Ammon's horn (tissue), 1 donor: ENCODE data around the gene TTN.

Source experiments
- DNase-seq: peaks from one replicate; pipeline ENCODE4 v3.0.0-alpha.2; 2016; ENCODE audit warnings: low spot score

The TTN gene

DNA sequence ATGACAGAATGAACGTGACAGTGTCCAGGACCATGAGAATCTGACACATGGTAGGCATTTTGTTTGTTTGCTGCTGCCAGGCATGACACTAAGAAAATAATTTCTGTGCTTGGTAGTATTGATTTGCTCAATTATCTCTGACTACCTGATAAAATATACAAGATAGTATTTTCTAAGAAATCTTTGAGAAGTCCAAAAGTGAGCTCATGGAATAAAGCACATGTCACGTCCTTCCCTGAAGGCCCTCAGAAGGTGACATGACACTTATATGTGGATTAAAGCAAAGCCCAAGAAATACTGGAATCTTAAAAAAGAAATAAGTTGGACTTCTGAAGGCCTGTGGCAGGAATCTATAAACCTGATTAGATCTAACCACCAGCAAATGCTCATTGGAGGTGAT lies 3.8 kb upstream of the TTN start:
- no peak for DNase-seq

- DNase-seq: no peak
These were observed 3.2 kb upstream of the TTN start for GRCh38 chr2:178810422-178810821.

- DNase-seq: no peak
These were observed 680 bp downstream of the TTN start for GRCh38 chr2:178806543-178806942.

DNA sequence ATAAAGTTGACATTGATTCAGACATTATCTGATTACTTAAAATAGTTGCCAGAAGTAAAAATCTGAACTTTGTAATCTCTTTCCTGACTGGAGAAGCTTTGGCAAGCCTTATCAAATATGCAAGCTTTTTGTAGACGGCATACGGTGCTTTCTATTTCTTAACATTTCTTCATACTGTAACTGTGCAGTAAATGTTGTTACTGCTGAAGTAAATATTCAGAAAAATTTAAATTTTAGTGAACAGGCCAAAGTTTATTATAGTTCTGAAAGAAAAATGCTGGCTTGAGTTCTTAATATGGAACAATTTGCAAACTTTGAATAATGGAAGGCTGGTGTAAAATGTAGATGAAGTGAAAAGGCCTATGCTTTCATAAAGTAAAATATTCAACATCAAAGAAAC lies 1.8 kb downstream of the TTN start:
- DNase-seq: no peak

DNA sequence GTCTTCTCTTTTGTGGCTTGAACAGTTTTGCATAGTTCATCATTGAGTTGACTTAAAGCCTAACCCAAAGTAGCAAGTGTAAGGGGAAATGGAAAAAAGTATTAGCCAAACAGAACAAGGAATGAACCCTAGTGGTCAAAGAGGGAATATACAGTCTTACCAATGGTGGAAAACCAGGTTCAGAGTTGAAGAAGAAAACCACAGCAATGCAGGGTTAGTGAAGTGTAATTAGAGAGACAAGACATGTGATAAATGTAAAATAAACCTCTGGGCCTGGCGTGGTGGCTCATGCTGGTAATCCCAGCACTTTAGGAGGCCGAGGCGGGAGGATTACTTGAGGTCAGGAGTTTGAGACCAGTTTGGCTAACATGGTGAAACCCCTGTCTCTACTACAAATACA lies 2.4 kb downstream of the TTN start:
- no peak for DNase-seq

GRCh38 chr2:178800510-178800909 lies 6.7 kb downstream of the TTN start:
- DNase-seq: no peak

DNA sequence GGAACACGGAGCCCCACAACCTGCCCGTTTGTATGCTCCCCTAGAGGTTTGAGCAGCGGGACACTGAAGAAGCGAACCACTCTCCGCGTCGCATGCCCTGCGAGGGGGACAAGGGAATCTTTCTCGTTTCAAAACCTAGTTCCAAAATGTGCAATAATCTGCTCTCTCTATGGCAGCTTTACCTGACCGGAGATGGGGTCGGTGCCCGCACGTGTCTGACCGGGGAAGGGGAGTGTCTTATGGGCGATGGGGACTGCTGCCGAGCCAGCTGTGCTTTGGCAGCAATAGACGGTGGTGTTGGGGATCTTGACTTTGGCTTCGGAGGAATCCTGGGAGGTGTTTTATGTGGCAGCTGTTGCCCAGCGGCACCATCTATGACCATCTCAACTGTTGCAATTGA lies 7.9 kb downstream of the TTN start:
- no peak for DNase-seq

DNA sequence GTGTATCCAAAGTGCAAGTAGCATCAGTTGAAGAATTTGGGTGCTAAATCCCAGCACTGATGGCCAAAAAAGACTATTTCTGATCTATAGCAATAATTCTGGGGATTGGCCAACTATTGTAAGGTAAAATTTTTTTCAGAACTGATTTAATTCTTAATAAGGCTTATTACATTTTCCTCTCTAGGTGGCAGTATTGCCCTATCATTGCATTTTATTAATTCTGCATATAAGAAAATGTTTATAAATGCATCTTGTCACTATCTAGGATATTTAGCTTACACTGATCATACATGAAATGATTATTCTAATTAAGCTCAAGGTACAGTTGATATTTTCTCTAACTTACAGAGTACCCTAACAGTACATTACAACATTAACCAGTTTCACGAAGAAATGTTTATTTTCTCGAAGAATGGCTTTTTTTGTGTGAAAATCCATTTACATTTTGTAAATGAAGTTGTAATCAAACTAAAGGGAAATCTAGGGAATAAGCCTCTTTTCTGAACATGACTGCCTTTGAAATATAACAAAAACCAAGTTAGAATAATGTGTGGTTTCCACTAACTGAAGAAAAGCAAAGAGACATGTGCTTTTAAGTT lies 11.0 kb downstream of the TTN start:
- DNase-seq: peak; percentile 27

DNA sequence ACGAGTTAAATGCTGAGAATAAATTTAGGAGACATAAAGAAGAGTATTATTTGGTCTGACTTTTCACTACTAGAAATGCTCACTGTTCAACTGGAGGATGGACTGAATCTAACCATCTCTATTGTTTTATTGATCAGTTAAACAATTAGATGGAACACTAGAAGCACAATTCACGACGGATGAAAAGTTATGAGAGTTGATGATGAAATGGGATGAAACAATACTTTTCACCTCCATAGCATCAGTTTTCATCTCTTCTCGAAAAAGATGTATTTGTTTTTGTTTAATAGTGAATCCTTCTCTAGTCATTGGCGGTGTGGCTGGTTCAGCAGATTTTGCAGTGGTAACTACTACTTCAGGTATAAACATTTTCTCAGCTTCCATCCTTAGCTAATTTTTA lies 19.3 kb downstream of the TTN start:
- DNase-seq: no peak

GRCh38 chr2:178787155-178787554 lies 20.1 kb downstream of the TTN start:
- no peak for DNase-seq

GRCh38 chr2:178783889-178784288 lies 23.3 kb downstream of the TTN start:
- no peak for DNase-seq

DNA sequence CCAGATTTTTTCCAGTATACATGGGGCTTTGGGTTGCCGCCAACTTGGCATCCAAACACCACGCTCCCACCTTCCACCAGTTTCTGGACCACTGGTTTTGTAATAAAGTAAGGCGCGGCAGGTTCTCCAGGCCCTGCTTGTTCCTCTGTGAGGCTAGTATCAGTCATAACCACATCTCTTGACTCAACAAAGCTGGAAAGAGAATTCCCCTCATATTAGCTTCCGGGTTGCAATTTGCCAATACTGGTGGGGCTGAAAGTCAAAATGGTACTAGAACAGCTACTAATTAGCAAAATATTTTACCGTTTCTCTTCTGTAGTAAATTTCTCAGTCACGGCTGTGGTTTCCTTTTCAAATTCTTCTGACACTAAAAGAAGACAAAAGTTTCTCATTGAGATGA lies 25.0 kb downstream of the TTN start:
- DNase-seq: no peak

DNA sequence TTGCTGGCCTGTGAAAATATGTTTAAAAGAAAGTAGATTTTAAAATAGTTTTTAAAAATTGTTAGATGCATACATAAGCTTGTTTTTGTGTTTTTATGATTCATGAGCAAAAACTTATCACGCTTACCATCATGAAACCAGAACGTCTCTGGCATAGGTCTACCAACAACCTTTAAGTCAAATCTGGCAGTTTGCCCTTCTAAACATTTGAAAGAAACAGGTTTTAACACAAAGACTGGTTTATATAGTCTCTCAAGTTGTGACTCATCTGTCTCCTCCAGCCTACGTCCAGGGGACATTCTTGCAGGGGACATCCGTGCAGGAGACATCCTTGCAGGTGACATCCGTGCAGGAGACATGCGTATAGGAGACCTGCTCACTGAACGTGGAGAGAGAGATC lies 29.6 kb downstream of the TTN start:
- no peak for DNase-seq

DNA sequence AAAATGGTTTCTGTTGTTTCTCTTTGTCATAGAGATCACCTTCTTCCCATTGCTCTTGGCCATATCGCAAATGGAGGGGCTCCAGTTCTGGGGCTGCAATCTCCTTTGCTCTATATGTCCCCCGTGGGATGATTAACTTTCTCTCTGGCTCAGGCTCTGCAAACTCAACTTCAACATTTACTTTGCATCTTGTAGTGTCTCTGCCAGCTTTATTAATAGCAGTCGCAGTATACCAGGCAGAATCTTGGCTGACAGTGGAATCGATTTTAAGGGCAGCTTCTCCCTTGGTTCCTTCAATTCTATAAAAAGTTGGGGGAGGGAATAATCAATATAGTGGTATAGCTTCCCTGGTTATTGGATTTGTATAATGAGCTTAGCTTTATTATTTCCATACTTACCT lies 30.5 kb downstream of the TTN start:
- no peak for DNase-seq

DNA sequence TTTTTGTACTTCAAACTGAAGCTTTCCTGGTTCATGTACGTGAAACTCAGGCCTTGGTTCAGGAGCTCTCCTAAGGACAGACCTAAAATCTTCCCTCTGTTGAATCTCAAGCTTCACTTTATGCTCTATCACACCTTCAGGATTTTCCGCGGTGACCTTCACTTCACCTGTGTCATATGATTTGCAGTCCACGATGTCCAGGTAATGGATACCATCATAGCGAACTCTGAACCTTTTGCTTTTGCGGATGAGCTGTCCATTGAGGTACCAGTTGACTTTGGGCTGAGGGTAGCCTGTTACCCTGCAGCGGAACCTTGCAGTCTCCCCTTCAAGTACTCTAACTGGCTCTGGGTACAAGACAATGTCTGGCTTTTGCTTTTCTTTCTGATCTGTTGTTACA lies 31.2 kb downstream of the TTN start:
- no peak for DNase-seq

DNA sequence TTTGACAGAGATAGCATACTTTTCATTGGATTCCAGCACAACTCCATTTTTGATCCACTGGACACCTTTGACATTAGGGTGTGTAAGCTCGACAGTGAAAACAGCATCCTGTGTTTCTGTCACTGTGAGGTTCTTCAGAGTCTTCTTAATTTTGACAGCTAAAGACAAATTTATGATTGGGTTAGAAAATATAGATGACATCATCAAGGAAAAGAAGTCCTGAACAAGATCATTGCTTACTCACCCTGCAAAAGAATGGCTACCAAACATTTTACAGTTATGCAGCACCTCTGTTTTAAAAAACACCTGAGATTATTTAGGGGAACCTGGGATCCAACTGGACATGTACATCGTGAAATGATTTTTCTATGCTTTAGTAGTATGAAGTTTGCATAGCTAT lies 36.7 kb downstream of the TTN start:
- DNase-seq: no peak

DNA sequence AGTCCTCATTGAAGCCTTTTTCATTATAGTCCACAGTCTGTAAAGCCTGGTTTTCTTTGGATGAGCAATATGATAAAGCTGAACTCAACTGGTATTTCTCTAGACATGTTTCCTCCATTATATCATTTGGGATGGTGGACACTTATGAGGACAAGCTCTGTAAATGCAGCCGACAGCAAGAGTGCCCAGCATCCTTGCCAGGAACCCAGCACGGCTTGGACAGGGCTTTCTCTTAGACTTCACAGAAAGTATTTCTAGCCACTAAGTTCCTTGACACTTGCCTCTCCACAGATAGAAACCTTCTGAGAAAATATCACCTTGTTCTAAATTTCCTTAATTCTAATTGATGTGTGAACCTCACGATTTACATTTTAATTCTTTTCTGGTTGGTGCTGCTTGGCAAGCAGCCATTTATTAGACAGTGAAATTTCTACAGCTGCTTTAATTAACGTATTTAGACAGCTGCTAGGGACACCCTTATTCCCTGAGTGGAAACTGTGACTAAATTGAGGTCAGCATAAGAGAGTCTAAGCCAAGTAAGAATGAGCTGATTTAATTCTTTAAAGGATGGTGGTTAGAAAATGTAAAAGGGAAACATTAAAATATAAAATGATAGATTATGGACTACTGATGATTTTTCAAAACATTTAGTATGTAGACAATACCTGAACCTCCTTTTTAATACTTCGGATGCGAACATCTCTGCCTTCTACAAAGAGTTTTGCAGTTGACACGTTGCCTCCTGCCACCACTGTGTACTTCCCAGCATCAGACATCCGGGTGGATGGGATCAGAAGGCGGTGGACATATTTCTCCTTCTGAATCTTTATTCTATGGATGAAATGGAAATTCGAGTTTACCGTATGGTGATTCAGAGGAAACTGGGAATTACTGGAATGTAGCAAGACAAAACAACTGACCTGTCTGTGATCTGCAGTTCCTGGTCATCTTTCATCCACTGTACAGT lies 39.8 kb downstream of the TTN start:
- DNase-seq: no peak

GRCh38 chr2:178764097-178764496 lies 43.1 kb downstream of the TTN start:
- DNase-seq: no peak

DNA sequence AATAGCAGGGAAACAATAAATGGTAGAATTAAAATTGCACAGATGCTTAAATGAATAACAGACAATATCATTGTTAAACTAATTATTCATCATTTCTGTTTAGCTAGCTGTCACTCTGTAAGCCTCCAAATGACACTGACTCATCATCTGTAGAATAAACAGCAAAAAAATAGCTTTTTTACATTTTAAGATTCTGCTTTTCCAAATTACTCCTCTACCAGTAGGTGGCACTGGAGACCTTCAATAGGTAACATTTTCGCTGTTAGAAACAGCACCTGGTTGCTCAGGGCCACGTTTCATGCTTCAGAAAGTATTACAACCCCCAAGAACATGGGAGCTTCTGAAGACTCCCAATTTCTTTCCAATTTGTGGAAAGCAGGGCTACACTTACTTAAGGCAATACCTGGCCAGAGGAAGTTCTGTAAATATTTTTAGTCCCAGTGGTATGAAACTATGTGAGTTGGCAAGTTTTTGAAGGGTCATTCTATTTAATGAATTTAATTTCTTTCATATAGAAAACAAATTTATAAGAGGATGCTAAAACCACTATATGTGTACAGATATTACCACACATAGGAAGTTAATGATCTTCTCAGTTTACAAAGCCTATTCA lies 45.4 kb downstream of the TTN start:
- peak; percentile 60 for DNase-seq

DNA sequence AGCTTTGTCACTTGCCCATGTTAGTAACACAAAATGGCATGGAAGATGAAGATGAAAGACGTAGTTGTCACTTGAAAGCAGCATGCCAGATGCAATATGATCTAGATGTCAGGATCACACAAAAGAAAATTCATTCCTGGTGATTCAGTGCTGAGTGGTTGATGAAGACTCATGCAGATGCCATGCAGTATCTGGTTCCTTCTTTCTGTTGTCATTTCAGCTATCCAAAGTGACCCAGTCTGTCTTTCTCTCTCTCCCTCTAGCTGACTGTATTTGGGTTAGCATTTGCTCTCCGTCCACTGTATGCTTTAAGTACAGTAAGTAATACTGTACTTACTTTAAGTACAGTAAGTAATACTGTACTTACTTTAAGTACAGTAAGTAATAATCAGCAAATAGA lies 50.4 kb downstream of the TTN start:
- no peak for DNase-seq

DNA sequence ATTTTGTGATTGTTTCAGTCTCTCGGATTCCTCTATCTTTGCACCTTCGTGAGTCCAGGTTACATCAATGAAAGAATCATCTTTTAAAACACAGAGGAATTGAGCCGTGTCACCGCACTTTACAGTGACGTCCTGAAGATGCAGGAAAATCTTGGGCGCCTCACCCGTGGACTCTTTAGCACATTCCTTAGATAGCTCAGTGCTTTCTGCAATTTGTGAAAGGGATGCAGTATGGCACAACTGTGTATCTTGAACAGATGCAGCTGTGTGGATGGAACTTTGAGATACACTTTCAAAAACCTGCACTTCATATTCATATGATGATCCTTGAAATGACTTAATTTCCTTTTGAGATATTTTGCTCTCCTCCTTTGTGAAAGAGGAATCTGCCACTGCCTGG lies 50.9 kb downstream of the TTN start:
- DNase-seq: no peak

- no peak for DNase-seq
These were observed 59.5 kb downstream of the TTN start for GRCh38 chr2:178747767-178748166.

GRCh38 chr2:178734518-178734917 lies 72.7 kb downstream of the TTN start:
- DNase-seq: no peak
